ENCODE results near the gene TMEM43. TPM values are rescaled to one million over a fixed set of nuclear protein-coding genes. Genes with fewer than 3 reads are reported as not detected.

TMEM43 gene
- total RNA-seq, 1 donor from 2014 or later, result 84.9 TPM

- peak; percentile 28 for TF ChIP-seq CTCF (IDR thresholded peaks at IDR 0.05)
- H3K9me3 Mint-ChIP-seq (ENCODE audit: low read depth), result no peaks in the 10 kb centered on the region
- no peaks in the 10 kb centered on the region for H3K27me3 Mint-ChIP-seq (ENCODE audit: low read depth)
- peaks cover 18% of the 10 kb centered on the region for H3K36me3 Mint-ChIP-seq (ENCODE audit: low read depth)
- peaks cover 58% of the 10 kb centered on the region for H3K4me1 Mint-ChIP-seq (ENCODE audit: low read depth)
- peak overlapping the region; percentile 99 for H3K27ac Mint-ChIP-seq (ENCODE audit: unreplicated experiment)
- DNase-seq (ENCODE audit: low spot score), result no peak
- H3K4me3 Mint-ChIP-seq (ENCODE audit: unreplicated experiment), result no peak overlapping the region
Measured at GRCh38 chr3:14145670-14146380, 21.0 kb downstream of the TMEM43 start.

GRCh38 chr3:14146381-14147065 lies 21.7 kb downstream of the TMEM43 start:
- peak overlapping the region; percentile 99 for H3K27ac Mint-ChIP-seq (ENCODE audit: unreplicated experiment)
- H3K9me3 Mint-ChIP-seq (ENCODE audit: low read depth), result no peaks in the 10 kb centered on the region
- H3K27me3 Mint-ChIP-seq (ENCODE audit: low read depth), result no peaks in the 10 kb centered on the region
- peaks cover 55% of the 10 kb centered on the region for H3K4me1 Mint-ChIP-seq (ENCODE audit: low read depth)
- H3K36me3 Mint-ChIP-seq (ENCODE audit: low read depth), result peaks cover 19% of the 10 kb centered on the region
- no peak for DNase-seq (ENCODE audit: low spot score)
- no peak for TF ChIP-seq CTCF (IDR thresholded peaks at IDR 0.05)
- no peak overlapping the region for H3K4me3 Mint-ChIP-seq (ENCODE audit: unreplicated experiment)

- H3K9me3 Mint-ChIP-seq (ENCODE audit: low read depth), result no peaks in the 10 kb centered on the region
- no peaks in the 10 kb centered on the region for H3K27me3 Mint-ChIP-seq (ENCODE audit: low read depth)
- peak overlapping the region; percentile 80 for H3K27ac Mint-ChIP-seq (ENCODE audit: unreplicated experiment)
- H3K36me3 Mint-ChIP-seq (ENCODE audit: low read depth), result peaks cover 14% of the 10 kb centered on the region
- no peak overlapping the region for H3K4me3 Mint-ChIP-seq (ENCODE audit: unreplicated experiment)
- peaks cover 50% of the 10 kb centered on the region for H3K4me1 Mint-ChIP-seq (ENCODE audit: low read depth)
- no peak for DNase-seq (ENCODE audit: low spot score)
- TF ChIP-seq CTCF (IDR thresholded peaks at IDR 0.05), result no peak
Measured at GRCh38 chr3:14147066-14147435, 22.2 kb downstream of the TMEM43 start.

- Mint-ChIP-seq H3K36me3 (ENCODE audit: low read depth) (peaks cover 18% of the 10 kb centered on the region), H3K4me3 (ENCODE audit: unreplicated experiment) (no peak overlapping the region), H3K27ac (ENCODE audit: unreplicated experiment) (peak overlapping the region; percentile 36), H3K27me3 (ENCODE audit: low read depth) (no peaks in the 10 kb centered on the region), H3K4me1 (ENCODE audit: low read depth) (peaks cover 44% of the 10 kb centered on the region), H3K9me3 (ENCODE audit: low read depth) (no peaks in the 10 kb centered on the region)
- DNase-seq (ENCODE audit: low spot score), result no peak
- no peak for TF ChIP-seq CTCF (IDR thresholded peaks at IDR 0.05)
Measured at GRCh38 chr3:14147617-14148016, 22.8 kb downstream of the TMEM43 start.

GRCh38 chr3:14148041-14148985 lies 23.5 kb downstream of the TMEM43 start:
- Mint-ChIP-seq H3K27ac (ENCODE audit: unreplicated experiment) (peak overlapping the region; percentile 36), H3K4me3 (ENCODE audit: unreplicated experiment) (no peak overlapping the region), H3K36me3 (ENCODE audit: low read depth) (peaks cover 19% of the 10 kb centered on the region)

More at GRCh38 chr3:14148041-14148985, 23.5 kb downstream of the TMEM43 start:
- peak; percentile 31 for TF ChIP-seq CTCF (IDR thresholded peaks at IDR 0.05)
- no peaks in the 10 kb centered on the region for H3K9me3 Mint-ChIP-seq (ENCODE audit: low read depth)
- no peak for DNase-seq (ENCODE audit: low spot score)
- peaks cover 37% of the 10 kb centered on the region for H3K4me1 Mint-ChIP-seq (ENCODE audit: low read depth)
- H3K27me3 Mint-ChIP-seq (ENCODE audit: low read depth), result no peaks in the 10 kb centered on the region

All from chondrocyte (in vitro differentiated cells).